ENCODE results near the gene SPATA21. TPM values are rescaled to one million over a fixed set of nuclear protein-coding genes. Genes with fewer than 3 reads are reported as not detected.
"Not testable (repeated sequence)": the region's sequence is repeated elsewhere in the genome, so short reads cannot be mapped to it uniquely, and the experiment has no call there.

SPATA21 gene, protein sequence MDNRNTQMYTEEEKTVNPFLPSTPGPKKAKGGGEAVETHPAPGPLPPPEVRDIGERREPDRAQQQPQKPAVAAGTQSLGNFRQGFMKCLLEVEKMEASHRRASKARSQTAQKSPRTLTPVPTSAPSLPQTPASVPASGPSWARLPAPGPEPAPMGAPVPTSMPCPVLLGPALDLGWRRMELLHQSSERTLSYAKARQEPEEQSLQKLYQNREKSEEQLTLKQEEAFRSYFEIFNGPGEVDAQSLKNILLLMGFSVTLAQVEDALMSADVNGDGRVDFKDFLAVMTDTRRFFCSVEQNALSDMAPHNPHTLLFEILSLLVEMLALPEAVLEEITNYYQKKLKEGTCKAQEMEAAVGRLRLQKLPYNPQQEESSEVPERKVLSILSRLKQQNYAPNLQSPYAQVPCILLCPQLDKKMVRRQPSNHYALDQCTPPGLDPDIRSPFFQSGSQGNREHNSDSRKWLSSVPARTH
- not detected in 2 replicates for total RNA-seq
- polyA plus RNA-seq: not detected in 2 replicates
- not detected in 2 replicates for polyA plus RNA-seq (2011; cell fraction: cytosol; rRNA removed)
- polyA plus RNA-seq (2011; cell fraction: nucleus; rRNA removed): not detected in 2 replicates
- not detected in 2 replicates for polyA plus RNA-seq (2012)
- polyA minus RNA-seq: not detected in 2 replicates
- polyA minus RNA-seq (2011; cell fraction: cytosol; rRNA and poly(A)+ RNA removed): not detected
- not detected in 2 replicates for polyA minus RNA-seq (2011; cell fraction: nucleus; rRNA and poly(A)+ RNA removed)
- not detected for Bru-seq, nascent RNA
- BruChase-seq, experiment 1, labeled RNA remaining after a 6-hour chase: percentile 3 among the genes with signal in this experiment
- not detected for BruChase-seq, experiment 2, labeled RNA remaining after a 2-hour chase
- long read RNA-seq, partial matches to known transcripts: 0 of 13 reads
- long read RNA-seq, other reads (novel, unspliced or antisense): 13 of 13 reads

DNA sequence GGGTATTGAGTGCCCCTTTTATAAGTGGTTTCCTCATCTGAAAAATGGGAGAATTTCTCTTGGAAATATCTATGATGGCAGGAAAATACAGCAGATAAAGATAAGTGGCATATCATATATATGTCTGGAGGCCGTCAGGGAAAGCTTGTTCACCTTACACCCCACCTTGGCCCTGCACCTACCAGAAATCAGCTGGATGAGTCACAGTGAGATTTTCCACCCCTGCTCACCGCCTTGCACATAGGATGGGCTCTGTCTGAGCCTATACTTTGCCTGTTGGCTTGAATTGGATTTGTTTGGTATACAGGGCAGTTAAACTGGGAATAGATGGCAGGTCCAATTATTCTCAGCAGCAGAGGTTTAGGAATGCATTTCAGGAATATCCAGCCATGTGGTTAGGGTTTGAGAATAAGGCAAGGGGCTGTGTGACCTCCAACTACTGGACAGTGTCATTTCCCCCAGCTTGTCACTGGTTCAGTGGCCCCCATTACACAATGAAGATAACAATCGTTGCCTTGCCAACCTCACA, at the start of gene SPATA21:
Gene SPATA21, minus strand, starts transcription at position 479 of the 529 bp plus-strand sequence. CDS start 6,053 bp downstream, outside the sequence.
- no peaks in the 10 kb centered on the region for H3K9me1 ChIP-seq (replicated peaks; ENCODE audit: control insufficient read depth, extremely low read depth, insufficient read depth, low read length)
- H3K4me2 ChIP-seq (ENCODE audit: insufficient read depth, low read length): no peak within 1 kb of the TSS
- dilution Hi-C loops (cut with MboI; ENCODE audit: extremely low pct_ligation_motif_present, low sequenced_read_pairs): no loop called here
- FAIRE-seq (no peak), DNase-seq (ENCODE audit: low read depth, low spot score) (no peak)
- H3K9me3 ChIP-seq (replicated peaks; ENCODE audit: control insufficient read depth, insufficient read depth, low read length): no peaks in the 10 kb centered on the region
- intact Hi-C loops (cut with micrococcal nuclease): no loop called here
- TF ChIP-seq, protein P1, sequence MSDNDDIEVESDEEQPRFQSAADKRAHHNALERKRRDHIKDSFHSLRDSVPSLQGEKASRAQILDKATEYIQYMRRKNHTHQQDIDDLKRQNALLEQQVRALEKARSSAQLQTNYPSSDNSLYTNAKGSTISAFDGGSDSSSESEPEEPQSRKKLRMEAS (IDR thresholded peaks at IDR 0.05; ENCODE audit: insufficient read depth, insufficient read length): no peak
- TF ChIP-seq FOS (IDR thresholded peaks at IDR 0.05; ENCODE audit: borderline replicate concordance, insufficient read depth, low read length) (no peak), MYC (IDR thresholded peaks at IDR 0.05; ENCODE audit: low read depth, low read length) (no peak), GATA2 (IDR thresholded peaks at IDR 0.05; ENCODE audit: insufficient read depth, insufficient read length, low read depth, low read length) (no peak)
- H2AFZ ChIP-seq (ENCODE audit: low read depth, low read length): no peak within 1 kb of the TSS
- no peak within 1 kb of the TSS for H3K4me3 ChIP-seq (replicated peaks in 1 of 3; ENCODE audit: insufficient read depth in 1 of 3, low read depth in 1 of 3, low read length in 3 of 3)
- H3K27ac ChIP-seq (ENCODE audit: insufficient read depth, low read depth, low read length): no peak within 1 kb of the TSS
- H3K27me3 ChIP-seq (ENCODE audit: control insufficient read depth in 2 of 2, insufficient read depth in 2 of 2, low read length in 2 of 2): no peaks in the 10 kb centered on the region
- no TSS peak for BruUV-seq (replicated peaks)
- ChIA-PET CTCF (no interaction called here), POLR2A (no interaction called here)
- H3K4me1 ChIP-seq (ENCODE audit: control insufficient read depth, extremely low read depth, insufficient read depth, low read length): peaks cover 5% of the 10 kb centered on the region
- H3K79me2 ChIP-seq (ENCODE audit: control insufficient read depth, insufficient read depth, low read length): peaks cover 13% of the 10 kb centered on the region
- H3K9ac ChIP-seq (replicated peaks; ENCODE audit: extremely low read depth, insufficient read depth, low read length): no peak within 1 kb of the TSS
- H4K20me1 ChIP-seq (replicated peaks; ENCODE audit: control insufficient read depth, extremely low read depth, insufficient read depth, low read length): no peaks in the 10 kb centered on the region
- no peaks in the 10 kb centered on the region for H3K36me3 ChIP-seq (ENCODE audit: control insufficient read depth in 2 of 2, extremely low read depth in 1 of 2, insufficient read depth in 2 of 2, low read length in 2 of 2)

DNA sequence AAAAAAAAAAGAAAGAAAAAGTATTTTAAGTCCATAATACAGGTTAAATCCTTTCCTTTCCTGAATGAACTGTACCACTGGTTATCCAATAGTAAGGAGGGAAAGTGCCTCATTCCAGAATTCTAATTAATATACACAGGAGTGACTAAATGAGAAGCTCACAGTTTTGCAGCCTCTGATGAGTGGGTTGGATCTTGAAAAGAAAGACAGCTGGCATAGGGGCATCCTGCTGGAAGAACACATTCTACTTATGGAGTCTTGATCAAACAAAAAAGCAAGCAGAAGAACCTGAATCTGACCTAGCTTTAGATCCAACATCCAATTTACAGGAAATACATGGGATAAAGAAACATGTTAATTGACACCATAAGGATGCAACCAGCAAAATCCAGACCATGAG, 49.8 kb upstream of the SPATA21 start:
- H3K4me1 ChIP-seq (ENCODE audit: control insufficient read depth, extremely low read depth, insufficient read depth, low read length); H3K27me3 ChIP-seq (ENCODE audit: control insufficient read depth in 2 of 2, insufficient read depth in 2 of 2, low read length in 2 of 2); BruUV-seq (replicated peaks); CTCF ChIA-PET; DNase-seq (ENCODE audit: low read depth, low spot score); H3K4me3 ChIP-seq (replicated peaks in 1 of 3; ENCODE audit: insufficient read depth in 1 of 3, low read depth in 1 of 3, low read length in 3 of 3); H3K9ac ChIP-seq (replicated peaks; ENCODE audit: extremely low read depth, insufficient read depth, low read length); intact Hi-C loops (cut with micrococcal nuclease); dilution Hi-C loops (cut with MboI; ENCODE audit: extremely low pct_ligation_motif_present, low sequenced_read_pairs); H4K20me1 ChIP-seq (replicated peaks; ENCODE audit: control insufficient read depth, extremely low read depth, insufficient read depth, low read length); H3K27ac ChIP-seq (ENCODE audit: insufficient read depth, low read depth, low read length); H3K9me3 ChIP-seq (replicated peaks; ENCODE audit: control insufficient read depth, insufficient read depth, low read length); POLR2A ChIA-PET; H2AFZ ChIP-seq (ENCODE audit: low read depth, low read length); H3K9me1 ChIP-seq (replicated peaks; ENCODE audit: control insufficient read depth, extremely low read depth, insufficient read depth, low read length); H3K79me2 ChIP-seq (ENCODE audit: control insufficient read depth, insufficient read depth, low read length); H3K4me2 ChIP-seq (ENCODE audit: insufficient read depth, low read length): not testable (repeated sequence)
- peaks cover 0 to 12% of the 10 kb centered on the region in 2 experiments for H3K36me3 ChIP-seq (ENCODE audit: control insufficient read depth in 2 of 2, extremely low read depth in 1 of 2, insufficient read depth in 2 of 2, low read length in 2 of 2)
- FAIRE-seq: peak; percentile 64

DNA sequence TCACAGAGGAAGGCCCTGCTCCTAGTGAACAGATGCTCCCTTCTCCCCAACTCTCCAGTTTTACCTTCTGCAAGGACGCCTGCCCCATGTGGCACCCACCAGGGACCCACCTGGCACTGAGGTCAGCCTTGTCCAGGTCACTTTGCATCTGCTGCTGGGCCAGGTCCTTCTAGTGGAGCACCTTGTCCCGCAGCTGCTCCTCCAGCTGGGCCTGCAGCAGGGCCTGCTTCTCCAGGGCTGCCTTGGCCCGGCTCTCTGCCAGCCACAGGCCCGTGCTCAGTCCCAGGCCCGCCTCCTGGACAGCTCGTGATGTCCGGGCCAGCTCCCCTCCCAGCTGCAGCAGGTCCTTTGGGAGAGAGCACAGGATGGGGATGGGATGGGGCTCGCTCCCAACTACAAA, 49.1 kb upstream of the SPATA21 start:
- H3K9ac ChIP-seq (replicated peaks; ENCODE audit: extremely low read depth, insufficient read depth, low read length); BruUV-seq (replicated peaks); H3K4me2 ChIP-seq (ENCODE audit: insufficient read depth, low read length); H3K9me1 ChIP-seq (replicated peaks; ENCODE audit: control insufficient read depth, extremely low read depth, insufficient read depth, low read length); H3K9me3 ChIP-seq (replicated peaks; ENCODE audit: control insufficient read depth, insufficient read depth, low read length); H4K20me1 ChIP-seq (replicated peaks; ENCODE audit: control insufficient read depth, extremely low read depth, insufficient read depth, low read length); intact Hi-C loops (cut with micrococcal nuclease); CTCF ChIA-PET; H3K79me2 ChIP-seq (ENCODE audit: control insufficient read depth, insufficient read depth, low read length); DNase-seq (ENCODE audit: low read depth, low spot score); H2AFZ ChIP-seq (ENCODE audit: low read depth, low read length); dilution Hi-C loops (cut with MboI; ENCODE audit: extremely low pct_ligation_motif_present, low sequenced_read_pairs); H3K4me1 ChIP-seq (ENCODE audit: control insufficient read depth, extremely low read depth, insufficient read depth, low read length); H3K27ac ChIP-seq (ENCODE audit: insufficient read depth, low read depth, low read length); POLR2A ChIA-PET; FAIRE-seq; H3K4me3 ChIP-seq (replicated peaks in 1 of 3; ENCODE audit: insufficient read depth in 1 of 3, low read depth in 1 of 3, low read length in 3 of 3); H3K27me3 ChIP-seq (ENCODE audit: control insufficient read depth in 2 of 2, insufficient read depth in 2 of 2, low read length in 2 of 2): not testable (repeated sequence)
- H3K36me3 ChIP-seq (ENCODE audit: control insufficient read depth in 2 of 2, extremely low read depth in 1 of 2, insufficient read depth in 2 of 2, low read length in 2 of 2): peaks cover 0 to 12% of the 10 kb centered on the region in 2 experiments
